ENCODE data around the gene CETN3.
"Not testable (repeated sequence)": the region's sequence is repeated elsewhere in the genome, so short reads cannot be mapped to it uniquely, and the experiment has no call there.

The CETN3 gene

DNA sequence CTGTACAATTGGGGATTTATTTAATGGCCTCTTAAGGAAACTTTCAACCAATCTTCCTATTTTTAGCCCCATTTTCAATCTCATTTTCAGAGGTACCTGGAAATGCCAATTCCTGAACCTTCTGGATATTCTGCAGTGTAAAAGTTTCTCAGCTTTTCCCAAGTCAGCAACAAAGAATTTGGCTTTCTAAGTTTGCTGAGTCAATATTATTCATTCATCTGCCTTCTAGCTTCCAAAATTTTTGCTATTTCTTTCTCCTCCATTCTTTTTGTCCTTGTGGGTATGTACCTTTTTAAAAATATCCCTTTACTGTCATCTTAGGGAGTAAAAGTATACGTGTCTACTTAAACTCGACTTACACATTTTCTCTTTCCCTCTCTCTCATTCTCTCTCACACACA is 25.7 kb downstream of the CETN3 start:
- DNase-seq (ENCODE audit: low read depth, low spot score), result no peak

DNA sequence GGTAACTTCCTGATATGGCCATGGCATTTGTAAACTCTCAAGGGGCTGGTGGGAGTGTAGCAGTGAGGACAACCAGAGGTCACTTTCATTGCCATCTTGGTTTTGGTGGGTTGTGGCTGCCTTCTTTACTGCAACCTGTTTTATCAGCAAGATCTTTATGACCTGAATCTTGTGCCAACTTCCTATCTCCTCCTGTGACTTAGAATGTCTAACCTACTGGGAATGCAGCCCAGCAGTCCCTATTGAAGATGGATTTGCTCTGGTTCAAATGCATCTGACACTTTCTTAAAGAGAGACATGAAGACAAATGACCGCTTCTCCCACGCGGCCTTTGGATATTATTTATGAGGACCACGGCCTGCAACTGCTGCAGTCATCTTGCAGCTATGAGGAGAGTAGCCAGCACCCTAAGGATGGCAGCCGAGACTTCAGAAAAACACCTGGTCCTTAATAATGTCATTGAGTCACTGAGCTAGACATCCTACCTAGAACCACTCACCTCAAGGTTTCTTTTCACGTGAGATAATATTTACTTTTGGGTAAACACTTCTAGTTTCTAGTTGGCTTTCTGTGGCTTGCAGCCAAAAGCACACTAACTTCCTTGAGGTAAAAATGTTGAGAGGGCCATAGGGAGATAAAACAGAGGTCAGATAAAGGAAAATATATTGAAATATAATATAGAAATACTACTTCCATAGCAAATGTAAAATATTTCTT is 28.2 kb downstream of the CETN3 start:
- DNase-seq (ENCODE audit: low read depth, low spot score), result no peak

- DNase-seq (ENCODE audit: low read depth, low spot score), result no peak
Measured at GRCh38 chr5:90379652-90380051, 29.9 kb downstream of the CETN3 start.

DNA sequence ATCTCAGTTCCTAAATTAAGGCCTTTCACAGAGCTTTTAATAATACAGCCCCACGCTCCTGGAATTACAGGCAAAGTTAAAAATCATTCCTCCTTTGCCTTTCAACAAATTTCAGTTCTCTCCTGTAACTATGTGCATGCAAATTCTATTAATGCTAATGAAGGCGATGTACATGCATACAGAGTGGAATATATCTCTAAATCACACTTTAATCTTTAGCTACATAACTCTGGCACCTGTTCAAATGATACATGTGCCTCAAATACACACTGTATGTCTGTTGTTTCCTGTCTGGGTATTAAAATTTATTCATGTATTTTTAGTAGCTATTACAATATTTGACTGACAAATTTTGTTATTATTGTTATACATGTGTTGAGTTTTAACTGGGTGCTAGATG is 30.8 kb downstream of the CETN3 start:
- DNase-seq (ENCODE audit: low read depth, low spot score), result no peak

GRCh38 chr5:90371269-90371668 is 38.3 kb downstream of the CETN3 start:
- not testable (repeated sequence) for DNase-seq (ENCODE audit: low read depth, low spot score)

DNA sequence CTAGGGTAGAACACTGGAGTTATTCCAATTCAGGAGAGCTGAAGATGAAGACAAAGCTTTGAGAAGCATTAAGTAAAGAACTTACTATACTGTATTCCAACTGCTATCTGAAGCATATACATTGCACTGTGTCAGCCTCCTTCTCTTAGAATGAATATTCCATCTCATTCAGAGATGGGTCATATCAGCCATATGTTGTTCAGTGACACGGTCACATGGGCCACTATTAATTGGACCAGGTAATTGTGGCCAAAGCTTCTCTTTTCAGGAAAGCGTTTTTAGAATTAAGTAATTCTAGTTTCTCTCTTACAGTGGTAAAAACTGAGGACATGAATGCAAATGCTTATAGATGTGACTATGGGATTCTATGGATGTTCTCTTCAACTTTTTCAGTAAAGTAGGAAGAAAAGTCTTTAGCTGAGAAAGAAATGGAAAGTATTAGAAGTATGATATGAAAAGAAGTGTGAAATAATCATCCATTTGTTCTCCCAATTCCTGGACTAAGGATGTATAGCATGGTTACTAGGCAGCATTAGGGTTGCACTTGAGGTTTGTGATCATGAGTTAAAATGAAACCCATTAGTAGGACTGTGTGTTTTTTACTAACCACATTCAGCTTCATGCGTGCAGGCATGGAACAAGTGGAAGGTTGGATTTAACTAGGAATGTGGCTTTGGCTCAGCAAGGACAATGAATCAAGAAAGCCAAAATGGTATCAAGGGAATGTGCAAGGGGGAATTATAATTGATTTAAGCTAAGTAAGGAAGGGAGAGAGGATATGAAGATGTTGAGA is 40.9 kb downstream of the CETN3 start:
- DNase-seq (ENCODE audit: low read depth, low spot score), result no peak

DNA sequence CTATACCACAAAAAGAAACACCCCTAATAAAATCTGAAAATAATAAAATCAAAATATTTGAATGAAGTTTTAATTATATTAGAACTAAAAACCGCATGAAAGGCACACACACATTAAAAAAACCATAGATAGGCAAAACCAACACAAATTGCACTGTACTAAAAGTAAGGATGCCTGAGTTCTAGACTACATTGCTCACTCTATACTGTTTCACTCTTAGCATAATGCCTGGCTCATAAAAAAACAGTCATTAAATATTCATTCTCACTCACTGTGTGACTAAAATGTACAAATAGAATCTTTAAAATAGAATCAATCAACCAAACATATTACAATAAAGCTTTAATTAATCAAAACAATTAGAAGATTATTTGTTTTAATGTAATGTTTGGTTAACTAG is 41.7 kb downstream of the CETN3 start:
- no peak for DNase-seq (ENCODE audit: low read depth, low spot score)

DNA sequence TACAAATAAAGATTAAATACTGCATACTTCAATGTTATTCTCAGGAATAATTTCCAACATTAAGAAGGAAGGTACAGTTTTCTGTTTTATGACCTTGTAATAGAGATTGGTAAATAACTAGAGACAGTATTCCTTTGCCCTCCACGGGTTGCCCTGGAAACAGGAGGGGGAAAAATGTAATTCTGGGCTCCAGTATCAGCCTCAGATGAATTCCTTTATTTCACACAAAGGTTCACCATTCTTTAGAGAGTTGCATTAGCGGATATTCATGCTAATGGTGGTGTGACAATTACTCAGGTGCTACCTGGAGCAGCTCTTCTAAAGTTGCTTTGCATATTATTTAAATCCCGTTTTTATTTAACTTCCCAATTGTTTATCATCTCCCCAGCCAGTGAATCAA is 42.6 kb downstream of the CETN3 start:
- no peak for DNase-seq (ENCODE audit: low read depth, low spot score)

DNA sequence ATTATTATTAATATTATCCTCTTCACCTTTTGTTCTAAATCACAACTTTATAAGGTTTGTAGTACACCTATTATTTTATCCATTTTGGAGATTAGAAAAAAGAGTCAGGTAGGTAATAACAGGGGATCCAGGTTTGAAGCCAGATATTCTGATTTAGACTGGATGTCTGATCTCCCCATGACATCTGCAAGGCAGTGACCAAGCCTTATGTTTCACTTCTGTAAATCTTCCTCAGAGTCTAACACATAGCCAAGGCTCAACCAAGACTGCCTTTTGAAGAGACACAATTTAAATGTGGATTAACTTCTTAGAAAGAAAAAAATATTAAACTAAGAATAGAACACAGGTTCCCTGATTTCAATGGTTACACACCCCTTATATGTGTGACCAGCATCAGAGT is 44.2 kb downstream of the CETN3 start:
- DNase-seq (ENCODE audit: low read depth, low spot score), result no peak

DNA sequence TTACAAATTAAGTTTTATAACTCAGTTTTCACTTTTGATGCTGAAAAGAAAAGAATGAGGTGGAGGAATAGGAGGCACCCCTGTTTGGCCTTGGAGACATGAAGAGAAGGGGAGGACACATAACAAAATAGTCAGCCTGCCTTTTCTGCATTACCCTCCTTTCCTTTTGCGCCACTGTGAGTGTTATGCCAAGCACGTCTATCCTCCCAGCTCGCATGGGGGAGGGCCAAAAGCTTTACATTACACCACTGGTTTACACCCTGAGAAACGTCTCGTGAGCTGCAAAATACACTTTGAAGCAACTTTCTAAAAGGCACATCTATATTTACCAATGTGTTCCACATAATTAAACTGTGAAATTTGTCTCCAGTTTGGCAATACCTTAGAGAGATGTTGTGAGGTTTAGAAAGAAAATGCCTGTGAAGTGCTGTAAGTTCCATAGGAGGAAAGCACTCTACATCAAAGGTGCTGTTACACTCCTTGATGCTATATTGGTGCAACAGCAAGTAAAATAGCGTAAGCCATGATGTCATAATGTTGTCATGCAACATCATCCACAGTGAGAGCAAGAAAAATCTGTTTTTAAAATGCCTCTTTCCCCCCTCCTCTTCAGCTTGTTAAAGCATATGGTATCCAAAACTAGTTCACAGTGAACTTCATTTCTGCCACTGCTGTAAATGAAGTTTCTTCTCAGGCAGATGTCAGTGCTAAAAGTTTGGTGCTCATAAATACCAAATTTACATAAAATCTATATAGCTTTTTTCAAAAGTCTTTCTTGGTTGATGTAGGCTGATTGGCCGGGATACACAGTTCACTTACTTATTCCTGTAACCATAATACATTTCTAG is 50.3 kb downstream of the CETN3 start:
- no peak for DNase-seq (ENCODE audit: low read depth, low spot score)

DNA sequence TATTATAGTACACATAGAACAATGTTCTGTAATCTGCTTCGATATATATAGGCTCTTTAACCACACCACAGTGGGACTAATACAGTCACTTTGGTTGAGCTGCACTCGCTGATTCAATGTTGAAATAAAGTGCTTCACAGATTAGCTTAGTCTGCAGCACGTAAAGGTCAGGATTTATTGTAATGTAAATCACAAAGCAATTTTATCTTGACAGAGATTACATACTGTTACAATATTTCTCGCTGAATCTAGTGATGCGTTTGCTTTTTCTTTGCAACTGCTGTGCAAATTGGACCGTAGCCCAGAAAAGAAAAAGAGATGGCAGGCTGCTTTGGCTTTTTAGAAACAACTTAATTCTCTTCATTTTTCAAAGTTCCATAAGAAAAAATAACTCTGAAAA is 52.9 kb downstream of the CETN3 start:
- no peak for DNase-seq (ENCODE audit: low read depth, low spot score)

GRCh38 chr5:90356176-90356575 is 53.4 kb downstream of the CETN3 start:
- DNase-seq (ENCODE audit: low read depth, low spot score), result no peak

DNA sequence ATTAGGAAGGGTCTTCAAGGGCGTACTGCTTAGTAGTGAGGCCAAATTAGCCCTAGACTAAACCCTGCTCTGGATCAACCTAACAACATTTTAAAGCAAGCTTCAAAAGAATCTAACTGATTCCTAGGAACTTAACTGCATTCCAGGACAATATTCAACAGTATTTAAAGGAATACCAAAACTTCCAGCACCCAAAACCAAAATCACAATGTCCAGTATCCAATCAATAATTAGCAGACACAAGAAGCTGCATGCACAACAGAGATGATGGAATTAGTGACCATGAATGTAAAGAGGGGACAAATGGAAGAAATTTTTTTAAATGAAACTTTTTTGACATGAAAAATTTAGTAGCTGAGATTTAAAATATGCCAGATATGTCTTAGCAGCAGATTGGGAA is 53.9 kb downstream of the CETN3 start:
- DNase-seq (ENCODE audit: low read depth, low spot score), result no peak

- DNase-seq (ENCODE audit: low read depth, low spot score), result no peak
Measured at GRCh38 chr5:90353254-90353653, 56.3 kb downstream of the CETN3 start.

GRCh38 chr5:90351101-90351500 is 58.5 kb downstream of the CETN3 start:
- no peak for DNase-seq (ENCODE audit: low read depth, low spot score)

DNA sequence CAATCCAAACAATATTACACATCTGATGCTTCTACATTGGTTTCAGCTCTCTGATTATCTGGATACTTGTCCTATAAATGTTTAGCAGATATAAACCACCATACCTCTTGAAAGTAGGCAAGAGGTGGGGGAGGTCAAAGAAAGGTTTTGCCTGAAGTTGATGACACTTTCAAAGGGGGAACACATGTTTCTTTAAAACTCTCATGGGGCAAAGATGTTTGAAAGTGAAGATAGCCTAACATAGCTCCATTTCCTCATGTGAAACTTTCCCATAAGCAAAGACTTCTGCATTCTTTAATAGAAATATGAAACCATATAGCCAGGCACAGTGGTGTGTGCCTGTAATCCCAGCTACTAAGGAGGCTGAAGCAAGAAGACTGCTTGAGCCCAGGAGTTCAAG is 62.1 kb downstream of the CETN3 start:
- DNase-seq (ENCODE audit: low read depth, low spot score), result no peak

GRCh38 chr5:90345684-90346083 is 63.9 kb downstream of the CETN3 start:
- DNase-seq (ENCODE audit: low read depth, low spot score), result no peak

- no peak for DNase-seq (ENCODE audit: low read depth, low spot score)
Measured at GRCh38 chr5:90344689-90345088, 64.9 kb downstream of the CETN3 start.

GRCh38 chr5:90343731-90344130 is 65.8 kb downstream of the CETN3 start:
- not testable (repeated sequence) for DNase-seq (ENCODE audit: low read depth, low spot score)

- no peak for DNase-seq (ENCODE audit: low read depth, low spot score)
Measured at GRCh38 chr5:90342576-90342975, 67.0 kb downstream of the CETN3 start.
